C1 segment of cervical spinal cord (tissue), 14 donors: ENCODE data around the gene PRM2.
"Not testable (repeated sequence)": the region's sequence is repeated elsewhere in the genome, so short reads cannot be mapped to it uniquely, and the experiment has no call there.

Experiments
- DNase-seq, 14 donors: peaks; one replicate each; lab custom pipeline; 2025; lab: John Stamatoyannopoulos, UW

Gene PRM2

DNA sequence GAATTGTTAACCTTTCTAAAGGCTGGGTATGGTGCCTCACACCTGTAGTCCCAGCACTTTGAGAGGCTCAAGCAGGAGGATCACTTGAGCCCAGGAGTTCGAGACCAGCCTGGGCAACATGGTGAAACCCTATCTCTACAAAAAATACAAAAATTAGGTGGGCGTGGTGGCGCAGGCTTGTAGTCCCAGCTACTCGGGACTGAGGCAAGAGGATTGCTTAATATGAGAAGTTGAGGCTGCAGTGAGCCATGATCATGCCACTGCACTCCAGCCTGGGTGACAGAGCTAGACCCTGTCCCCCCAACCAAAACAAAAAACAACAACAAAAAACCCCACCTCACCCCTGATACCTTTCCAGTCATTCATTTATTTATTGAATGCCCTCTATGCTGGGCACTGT lies 13.4 kb upstream of the PRM2 start:
- not testable (repeated sequence) for DNase-seq

DNA sequence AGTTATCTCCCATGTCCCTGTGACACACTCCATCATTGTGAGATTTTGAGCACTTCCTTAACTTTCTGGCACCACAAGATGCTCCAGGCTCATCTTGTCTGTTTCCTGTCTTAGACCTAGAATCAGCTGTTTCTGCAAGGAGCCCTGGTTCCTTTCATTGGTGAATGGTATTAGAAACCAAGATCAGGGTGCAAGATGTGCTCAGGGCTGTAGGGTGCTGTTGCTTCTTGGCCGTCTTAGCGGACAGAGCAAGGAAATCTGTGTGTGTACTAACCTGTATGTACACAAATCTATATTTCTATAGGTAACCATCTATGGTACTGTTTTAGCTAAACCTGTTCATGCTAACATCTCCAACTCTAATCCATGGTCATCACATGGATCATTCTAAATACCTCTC lies 12.9 kb upstream of the PRM2 start:
- DNase-seq: no peak

DNA sequence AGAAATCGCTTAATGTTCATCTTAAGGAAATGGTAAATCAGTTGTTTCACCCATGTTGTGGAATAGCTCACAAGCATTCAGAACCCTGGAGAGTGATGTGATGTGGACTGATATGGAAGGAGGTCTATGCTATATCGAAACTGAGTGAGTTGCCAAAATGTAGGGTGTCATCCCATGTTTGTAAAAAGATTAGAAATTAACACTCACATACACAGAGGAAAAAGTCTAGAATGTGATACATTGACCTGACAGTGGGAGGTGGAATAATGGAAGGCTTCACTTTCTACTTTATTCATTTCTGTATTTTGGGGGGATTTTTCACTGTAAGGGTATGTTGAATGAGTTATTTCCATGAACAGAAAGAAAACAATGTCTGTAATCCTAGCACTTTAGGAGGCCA lies 9.6 kb upstream of the PRM2 start:
- DNase-seq: no peak

DNA sequence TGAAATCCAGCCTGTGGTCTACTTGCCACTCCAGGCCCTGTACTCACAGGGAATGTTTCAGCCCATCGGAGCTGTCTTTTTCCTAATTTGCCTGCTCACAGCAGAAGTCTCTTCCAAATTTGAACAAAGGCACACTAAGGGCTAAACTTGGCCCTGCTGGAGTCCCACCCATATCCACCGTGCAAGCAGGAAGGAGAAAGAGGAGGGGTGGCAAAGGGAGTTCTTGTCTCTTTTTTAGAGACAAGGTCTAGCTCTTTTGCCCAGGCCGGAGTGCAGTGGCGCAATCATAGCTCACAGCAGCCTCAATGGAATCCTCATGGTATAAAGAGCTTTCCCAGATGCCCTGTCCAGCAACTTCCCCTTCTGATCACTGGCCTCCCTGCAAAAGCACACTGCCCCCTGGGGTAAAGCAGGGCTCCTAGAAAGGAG lies 7.6 kb upstream of the PRM2 start:
- no peak for DNase-seq

DNA sequence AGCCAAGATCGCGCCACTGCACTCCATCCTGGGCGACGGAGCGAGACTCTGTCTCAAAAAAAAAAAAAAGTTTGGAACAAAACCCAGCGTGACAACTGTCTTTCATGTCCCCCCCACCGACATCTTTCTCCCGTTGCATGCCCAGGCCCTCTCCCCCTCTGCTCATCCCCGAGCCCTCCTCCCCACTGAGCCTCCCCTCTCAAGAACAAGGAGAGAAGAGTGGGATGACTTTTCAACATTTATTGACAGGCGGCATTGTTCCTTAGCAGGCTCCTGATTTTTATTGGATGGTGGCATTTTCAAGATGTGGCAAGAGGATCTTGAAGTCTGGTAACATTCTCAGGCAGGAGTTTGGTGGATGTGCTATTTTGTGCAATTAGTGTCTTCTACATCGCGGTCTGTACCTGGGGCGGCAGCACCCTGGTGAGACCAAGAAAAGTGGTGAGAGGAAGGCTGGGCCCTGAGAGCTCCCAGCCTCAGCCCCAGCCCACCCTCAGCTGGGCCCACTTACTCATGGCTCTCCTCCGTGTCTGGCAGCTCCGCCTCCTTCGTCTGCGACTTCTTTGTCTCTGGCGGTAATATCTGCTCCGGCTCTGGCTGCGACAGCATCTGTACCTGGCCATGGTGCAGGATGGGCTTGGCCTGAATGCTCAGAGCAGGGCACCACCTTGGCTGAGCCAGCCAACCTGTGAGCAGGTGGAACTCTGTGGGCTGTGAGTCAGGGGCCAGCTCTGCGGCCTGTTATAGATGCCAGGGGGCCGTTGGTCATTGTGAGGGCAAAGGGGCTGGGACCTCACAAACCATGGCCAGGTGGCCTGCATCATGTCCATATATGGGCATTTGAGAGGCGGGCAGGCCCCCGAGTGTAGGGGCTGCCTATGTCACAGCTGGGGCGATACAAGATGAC lies 4.6 kb upstream of the PRM2 start, which contains the start of gene PRM1:
Gene PRM1, minus strand, starts transcription at position 715 of the 907 bp plus-strand sequence. Its CDS starts 92 bp downstream, at position 623.
- DNase-seq: no peak

DNA sequence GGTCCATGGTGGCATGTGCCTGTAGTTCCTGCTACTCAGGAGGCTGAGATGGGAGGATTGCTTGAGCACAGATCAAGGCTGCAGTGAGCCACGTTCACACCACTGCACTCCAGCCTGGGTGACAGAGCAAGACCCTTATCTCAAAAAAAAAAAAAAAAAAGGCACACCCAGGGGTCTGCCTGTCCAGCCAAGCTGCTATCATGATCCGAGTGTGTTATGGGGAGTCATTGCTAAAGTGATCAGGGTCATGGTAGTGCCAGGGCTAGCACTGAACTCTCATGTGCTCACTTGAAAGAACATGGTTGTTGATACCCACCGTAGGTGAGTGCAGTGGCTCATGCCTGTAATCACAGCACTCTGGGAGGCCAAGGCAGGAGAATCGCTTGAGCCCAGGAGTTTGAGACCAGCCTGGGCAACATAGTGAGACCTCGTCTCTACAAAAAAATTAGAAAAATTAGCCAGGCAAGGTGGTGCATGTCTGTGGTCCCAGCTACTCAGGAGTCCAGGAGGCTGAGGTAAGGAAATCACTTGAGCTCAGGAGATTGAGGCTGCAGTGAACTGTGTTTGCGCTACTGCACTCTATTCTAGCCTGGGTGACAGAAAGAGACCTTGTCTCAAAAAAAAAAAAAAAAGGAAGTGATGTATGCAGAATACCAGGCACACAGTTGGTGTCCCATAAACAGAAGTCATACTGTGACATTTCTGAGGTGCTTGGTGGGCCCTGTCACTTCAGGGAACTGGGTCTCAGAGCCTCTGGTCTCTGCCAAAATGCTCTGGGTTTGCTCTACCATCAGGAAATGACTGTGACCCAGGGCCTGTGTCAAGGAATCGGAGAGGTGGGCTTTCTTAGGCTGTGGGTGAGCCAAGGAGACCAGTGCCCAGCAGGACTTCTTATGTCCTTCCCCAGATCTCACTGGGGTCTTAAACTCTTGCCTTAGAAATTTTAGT lies 2.7 kb upstream of the PRM2 start:
- no peak for DNase-seq

DNA sequence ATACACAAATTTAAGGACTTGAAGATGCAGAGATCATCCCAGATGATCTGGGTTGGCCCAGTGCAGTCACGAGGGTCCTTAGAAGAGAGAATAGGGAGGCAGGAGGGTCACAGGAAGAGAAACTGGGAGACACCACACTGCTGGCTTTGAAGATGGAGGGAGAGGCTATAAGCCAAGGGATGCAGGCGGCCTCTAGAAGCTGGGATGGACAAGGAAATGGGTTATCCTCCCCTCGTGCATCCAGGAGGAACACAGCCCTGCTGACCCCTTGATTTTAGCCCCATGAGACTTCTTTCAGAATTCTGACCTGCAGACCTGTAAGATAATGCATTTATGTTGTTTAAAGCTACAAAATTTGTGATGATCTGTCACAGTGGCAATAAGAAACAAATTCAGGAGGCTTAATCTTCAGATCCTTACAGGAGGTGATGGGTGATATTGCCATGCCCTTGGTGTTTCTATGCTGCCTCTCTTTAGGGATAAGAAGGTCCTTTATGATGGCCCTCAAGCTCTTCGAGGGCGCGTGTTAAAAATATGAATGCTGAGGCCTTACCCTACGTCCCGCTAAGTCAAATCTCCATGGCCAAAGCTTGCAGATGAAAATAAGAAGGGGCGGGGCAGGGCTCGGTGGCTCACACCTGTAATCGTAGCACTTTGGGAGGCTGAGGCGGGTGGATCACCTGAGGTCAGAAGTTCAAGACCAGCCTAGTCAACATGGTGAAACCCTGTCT lies 1.5 kb upstream of the PRM2 start:
- DNase-seq: no peak

DNA sequence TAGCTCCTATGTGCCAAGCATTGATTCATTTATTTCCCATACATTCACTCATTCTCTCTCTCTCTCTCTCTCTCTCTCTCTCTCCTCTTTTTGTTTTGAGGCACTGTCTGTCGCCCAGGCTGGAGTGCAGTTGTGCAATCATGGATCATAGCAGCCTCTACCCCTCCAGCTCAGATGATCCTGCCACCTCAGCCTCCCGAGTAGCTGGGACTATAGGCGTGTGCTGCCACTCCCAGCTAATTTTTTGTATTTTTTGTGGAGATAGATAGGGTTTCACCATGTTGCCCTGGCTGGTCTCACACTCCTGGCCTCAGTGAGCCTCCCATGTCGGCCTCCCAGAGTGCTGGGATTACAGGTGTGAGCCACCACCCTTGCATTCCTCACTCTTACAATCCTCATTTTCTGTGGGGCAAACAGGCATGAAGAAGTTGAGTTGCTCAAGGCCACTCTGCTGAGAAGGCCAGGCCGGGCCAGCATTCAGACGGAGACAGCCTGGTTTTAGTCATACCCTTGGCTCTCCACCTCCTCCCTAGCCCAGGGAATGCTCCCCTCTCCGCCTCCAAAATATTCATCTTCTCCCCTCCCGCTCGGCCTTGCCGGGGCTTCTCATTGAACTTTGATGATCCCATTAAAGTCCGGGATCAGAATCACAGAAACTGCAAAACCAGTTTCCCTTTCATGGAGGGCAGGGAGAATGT lies 765 bp upstream of the PRM2 start:
- no peak for DNase-seq

DNA sequence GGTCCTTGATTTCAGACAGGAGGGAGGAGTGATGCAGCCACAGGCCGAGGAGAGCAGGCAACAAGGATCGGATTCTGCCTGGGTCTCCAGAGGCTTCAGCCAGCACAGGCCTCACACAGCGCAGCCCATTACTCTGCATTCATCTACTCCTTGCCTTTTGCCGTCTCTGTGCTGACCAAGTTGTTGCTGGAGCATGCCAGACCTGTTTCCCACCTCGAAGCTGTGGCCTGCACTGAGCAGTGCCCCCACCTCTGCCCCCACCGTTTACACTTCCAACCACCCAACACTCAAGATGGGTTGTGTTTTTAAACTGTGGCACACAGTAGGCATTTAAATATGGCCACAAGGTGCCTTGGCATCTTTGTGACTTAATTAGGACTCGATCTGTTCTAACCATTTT lies 1.3 kb downstream of the PRM2 start:
- DNase-seq: no peak

DNA sequence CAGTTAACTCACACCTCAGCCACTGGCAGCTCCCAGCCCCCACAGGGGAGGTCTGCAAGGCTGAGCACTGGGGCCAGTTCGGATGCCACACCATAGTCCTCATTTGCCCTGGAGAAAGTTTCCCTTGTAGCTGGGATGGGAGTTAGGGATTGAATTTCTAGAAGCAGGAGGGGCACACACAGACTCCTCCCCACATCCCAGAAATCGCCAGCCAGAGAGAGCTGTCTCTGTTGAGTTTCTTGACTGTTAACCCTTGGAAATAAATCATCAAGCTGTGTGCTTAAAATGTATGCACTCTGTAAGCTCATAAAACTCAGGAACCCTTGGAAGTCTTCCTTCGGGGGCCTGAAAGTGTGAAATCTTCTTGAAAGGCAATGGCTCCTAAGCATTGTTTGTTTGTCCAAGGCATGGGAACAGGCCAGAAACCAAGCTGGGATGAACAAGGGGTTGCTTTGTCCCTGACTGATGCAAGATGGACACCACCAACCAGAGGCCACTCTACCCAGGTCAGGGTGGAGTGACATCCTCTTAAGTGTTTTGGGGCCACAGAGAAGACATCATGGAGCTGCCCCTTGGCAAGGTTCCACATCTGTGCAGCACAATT lies 2.5 kb downstream of the PRM2 start:
- no peak for DNase-seq

DNA sequence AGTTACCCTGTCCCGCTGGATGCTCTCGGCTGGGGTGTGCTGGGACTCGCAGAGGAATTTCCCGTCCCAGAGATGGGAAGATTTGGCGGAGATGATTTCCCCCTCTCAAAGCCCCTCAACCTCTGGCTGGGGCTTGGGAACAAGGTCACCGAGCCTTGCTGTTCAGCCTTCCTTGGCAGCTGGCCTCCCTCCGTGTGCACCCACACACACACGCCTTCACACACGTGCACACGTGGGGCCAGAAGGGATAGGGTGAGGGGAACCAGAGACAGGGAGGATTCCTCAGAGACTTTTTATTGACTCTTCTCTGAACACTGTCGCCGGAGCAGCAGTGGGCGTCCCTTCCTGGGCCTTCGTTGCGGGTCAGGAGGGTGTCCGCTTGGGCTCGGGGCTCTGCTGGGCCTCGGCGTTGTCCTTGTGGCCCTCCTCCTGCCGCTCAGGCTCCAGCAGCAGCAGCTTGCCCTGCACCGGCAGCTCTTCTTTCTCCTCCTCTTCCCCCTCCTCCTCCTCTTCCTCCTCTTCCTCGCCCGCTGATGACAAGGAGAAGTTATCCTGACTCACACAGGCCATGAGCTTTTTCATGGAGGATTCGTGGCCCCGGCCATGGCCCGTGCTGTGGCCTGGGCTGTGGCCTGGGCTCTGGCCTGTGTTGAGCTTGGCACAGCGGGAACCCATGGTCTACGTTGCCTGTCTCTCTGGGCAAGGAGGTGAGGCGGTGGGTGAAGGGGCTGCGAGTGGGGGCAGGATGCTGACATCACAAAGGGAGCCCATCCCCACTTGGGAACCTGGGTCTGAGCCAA lies 3.2 kb downstream of the PRM2 start, which contains the start of gene PRM3:
Gene PRM3, minus strand, starts transcription at position 709 of the 800 bp plus-strand sequence. Its CDS starts 34 bp downstream, at position 675.
- no peak for DNase-seq

DNA sequence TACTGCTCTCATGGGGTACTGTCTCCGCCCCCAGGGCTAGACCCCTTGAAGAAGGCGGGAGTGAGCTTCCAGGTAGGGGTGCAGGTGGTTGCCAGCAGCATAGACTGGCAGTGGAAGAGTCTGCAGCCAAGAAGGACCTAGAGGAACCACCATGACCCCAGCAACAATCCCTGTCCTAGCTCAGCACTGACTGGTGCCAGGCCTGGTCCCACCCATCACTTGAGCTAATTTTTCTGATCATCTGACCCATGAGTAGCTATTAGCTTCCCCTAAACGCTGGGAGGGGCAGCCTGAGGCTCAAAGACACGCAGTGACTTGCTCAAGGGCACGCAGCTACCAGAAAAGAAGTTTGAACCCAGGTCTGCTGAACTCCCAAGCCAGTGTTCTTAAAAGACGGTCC lies 3.8 kb downstream of the PRM2 start:
- DNase-seq: no peak

DNA sequence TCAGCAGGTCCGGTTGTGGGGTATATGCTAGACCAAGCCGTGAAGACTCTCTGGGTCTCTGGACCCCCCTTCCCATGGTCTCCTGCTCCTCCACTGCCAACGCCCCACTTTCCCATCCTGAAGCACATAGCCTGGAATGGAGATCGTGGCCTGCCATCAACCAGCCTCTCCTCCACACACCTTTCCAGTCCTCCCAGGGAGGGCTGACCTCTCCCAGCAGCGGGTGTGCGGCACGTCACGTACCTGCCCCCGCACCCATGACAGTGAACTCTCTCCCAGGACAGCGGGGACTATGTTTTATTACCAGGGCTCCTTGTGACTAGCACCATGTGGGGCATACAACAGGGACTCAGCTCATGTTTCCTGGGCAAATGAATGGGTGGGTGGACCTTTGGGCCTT lies 4.7 kb downstream of the PRM2 start:
- DNase-seq: no peak

DNA sequence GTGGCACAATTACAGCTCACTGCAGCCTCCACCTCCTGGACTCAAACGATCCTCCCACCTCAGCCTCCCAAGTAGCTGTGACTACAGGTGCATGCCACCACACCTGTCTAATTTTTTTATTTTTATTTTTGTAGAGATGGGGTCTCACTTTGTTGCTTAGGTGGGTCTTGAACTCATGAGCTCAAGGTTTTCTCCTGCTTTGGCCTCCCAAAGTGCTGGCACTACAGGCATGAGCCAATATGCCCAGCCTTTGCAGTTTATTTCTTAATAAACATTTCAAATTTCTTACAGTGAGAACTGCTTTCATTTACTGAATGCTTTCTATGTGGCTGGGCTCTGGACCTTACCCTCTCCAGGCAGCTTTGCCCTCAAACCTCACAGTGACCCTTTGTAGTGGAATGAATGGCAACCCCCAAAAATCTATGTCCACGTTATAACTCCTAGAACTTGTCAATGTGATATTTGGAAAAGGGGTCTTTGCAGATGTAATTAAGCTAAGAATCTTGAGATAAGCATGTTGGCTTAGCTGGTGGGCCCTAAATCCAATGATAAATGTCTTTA lies 5.6 kb downstream of the PRM2 start:
- DNase-seq: no peak

DNA sequence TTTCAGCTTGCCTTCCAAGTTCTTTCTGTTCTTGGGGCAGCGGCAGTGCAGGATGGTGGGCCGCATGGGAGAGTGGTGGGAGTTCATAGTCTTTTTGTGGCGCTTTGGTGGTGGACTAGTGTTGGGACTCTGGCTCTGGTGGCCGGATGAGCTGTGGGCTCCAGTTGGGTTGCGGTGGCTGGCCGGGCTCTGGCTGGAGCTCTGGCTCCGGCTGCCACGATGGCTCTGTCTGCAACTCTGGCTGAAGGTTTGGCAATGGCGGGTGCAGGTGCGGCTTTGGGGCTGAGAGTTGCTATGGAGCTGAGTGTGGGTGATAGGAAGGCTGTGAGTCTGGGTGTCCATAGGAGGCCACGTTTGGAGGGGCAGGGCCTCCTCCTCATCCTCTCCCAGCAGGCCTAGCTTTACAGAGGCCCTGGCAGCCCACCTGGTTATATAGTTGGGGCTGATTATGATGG lies 7.3 kb downstream of the PRM2 start, which contains the start of gene TNP2:
Gene TNP2, minus strand, starts transcription at position 405 of the 455 bp plus-strand sequence. Its CDS starts 63 bp downstream, at position 342.
- no peak for DNase-seq

DNA sequence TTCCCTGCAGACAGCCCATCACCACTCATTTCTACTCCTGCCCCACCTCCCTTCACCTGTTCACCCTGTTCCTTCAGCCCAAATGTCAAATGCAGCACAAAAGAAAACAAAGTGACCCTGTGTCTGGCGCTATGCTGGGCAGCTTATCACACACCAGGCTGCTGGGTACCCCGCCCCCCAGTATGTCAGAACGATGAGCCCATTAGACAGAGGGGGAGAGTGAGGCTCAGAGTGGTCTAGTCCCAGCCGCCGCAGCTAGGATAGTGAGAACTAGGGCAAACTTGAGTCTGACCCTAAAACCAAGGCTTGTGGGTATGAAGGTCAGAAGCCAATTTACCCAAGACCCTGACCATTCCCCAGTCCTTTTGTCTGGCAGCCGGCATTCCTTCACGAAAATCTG lies 11.2 kb downstream of the PRM2 start:
- no peak for DNase-seq

DNA sequence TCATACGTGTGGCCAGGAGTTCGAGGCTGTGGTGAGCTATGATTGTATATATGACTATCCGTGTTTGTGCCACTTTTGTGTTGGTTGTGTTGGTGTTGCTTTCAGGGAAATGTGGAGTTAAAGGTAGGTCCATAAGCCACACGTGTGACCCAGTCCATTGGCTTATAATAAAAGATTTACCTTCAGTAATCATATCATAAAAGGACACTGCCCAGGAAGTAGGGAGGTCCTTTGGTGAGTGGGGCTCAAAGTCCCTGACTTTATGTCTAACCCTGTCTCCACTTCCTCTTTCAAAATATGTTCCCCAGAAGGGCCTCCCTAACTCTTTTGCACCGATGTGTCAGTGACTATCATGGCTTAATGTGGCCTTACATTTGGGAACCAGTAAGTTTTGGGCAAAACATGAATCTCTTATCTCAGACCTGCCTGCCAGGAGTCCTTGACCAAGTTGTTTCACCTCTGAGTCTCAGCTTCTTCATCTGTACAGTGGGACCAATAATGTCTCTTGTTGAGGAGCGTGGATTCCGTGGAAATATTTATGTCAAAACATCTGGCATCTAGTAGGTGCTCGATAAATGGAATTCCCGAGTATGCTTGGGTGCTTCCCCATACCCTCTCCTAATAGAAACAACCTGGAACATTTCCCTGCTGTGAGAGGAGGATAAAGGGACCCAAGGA lies 12.0 kb downstream of the PRM2 start:
- DNase-seq: no peak

DNA sequence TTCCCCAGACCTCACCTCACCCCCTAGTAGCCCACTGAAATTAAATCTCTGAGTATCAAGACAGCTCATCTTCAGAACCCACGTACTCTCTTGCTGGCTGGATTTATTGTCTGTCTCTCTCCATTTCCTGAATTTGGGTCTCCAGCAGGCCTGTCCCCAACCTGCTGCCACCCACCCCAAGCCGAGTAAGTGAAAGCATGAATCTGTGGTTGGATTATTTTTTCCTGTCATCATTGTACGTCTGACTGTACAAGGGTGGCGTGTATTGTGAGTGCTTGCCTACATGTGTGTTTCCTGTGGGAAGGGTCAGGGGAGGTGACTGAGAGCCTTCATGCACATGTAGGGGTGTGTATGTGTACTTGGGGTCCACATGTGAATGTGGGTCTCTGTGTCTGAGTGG lies 12.5 kb downstream of the PRM2 start:
- DNase-seq: no peak
